NT2/D1 (cell line): ENCODE data around the gene MEGF10.

Experiments
- DNase-seq: peaks from one replicate; pipeline ENCODE4 v3.0.0-alpha.2; 2011; ENCODE audit warnings: low read depth, low spot score
- H3K27me3 ChIP-seq: 2 replicates; pipeline ENCODE4 v1.6.0; 2011; ENCODE audit warnings: mild to moderate bottlenecking; ENCODE audit not compliant: insufficient read length, insufficient read depth
- H3K36me3 ChIP-seq: 2 replicates; pipeline ENCODE4 v1.6.1; 2011; ENCODE audit warnings: mild to moderate bottlenecking, low read length, mixed read lengths; ENCODE audit not compliant: insufficient read depth, insufficient read length
- H3K4me1 ChIP-seq: 2 replicates; pipeline ENCODE4 v1.5.1; 2011; ENCODE audit not compliant: insufficient read depth, insufficient read length
- H3K4me3 ChIP-seq: 2 replicates; pipeline ENCODE4 v1.5.1; 2011; ENCODE audit warnings: low read depth; ENCODE audit not compliant: insufficient read length
- H3K9ac ChIP-seq: 2 replicates; pipeline ENCODE4 v1.6.0; 2011; ENCODE audit warnings: low read depth; ENCODE audit not compliant: insufficient read length
- H3K9me3 ChIP-seq: 2 replicates; pipeline ENCODE4 v1.5.1; 2011; ENCODE audit warnings: mild to moderate bottlenecking, low read length; ENCODE audit not compliant: insufficient read depth
- SUZ12 ChIP-seq: IDR thresholded peaks from 2 replicates; pipeline ENCODE4 v1.6.1; 2011; ENCODE audit not compliant: insufficient read length, insufficient read depth; ENCODE audit errors: extremely low read depth
- YY1 ChIP-seq: IDR thresholded peaks from 2 replicates; pipeline ENCODE4 v1.6.1; 2011; ENCODE audit not compliant: insufficient read length, insufficient read depth
- ZNF274 ChIP-seq: IDR thresholded peaks from 2 replicates; pipeline ENCODE4 v1.6.1; 2011; ENCODE audit warnings: mild to moderate bottlenecking, low read depth, low read length

The MEGF10 gene

GRCh38 chr5:127415034-127415433 is 124.4 kb downstream of the MEGF10 start:
- no peak for TF ChIP-seq YY1
- no peak for TF ChIP-seq SUZ12
- no peak for TF ChIP-seq ZNF274
- Histone ChIP-seq H3K36me3 (no peaks in the 10 kb centered on the region), H3K4me3 (no peak overlapping the region), H3K4me1 (no peaks in the 10 kb centered on the region), H3K9me3 (no peaks in the 10 kb centered on the region), H3K9ac (no peak overlapping the region), H3K27me3 (no peaks in the 10 kb centered on the region)
- no peak for DNase-seq

- H3K36me3 ChIP-seq = no peaks in the 10 kb centered on the region
- TF ChIP-seq SUZ12 (no peak), YY1 (no peak), ZNF274 (no peak)
- H3K9me3 ChIP-seq = no peaks in the 10 kb centered on the region
- no peak overlapping the region for H3K4me3 ChIP-seq
- H3K9ac ChIP-seq = no peak overlapping the region
- H3K4me1 ChIP-seq = no peaks in the 10 kb centered on the region
- H3K27me3 ChIP-seq = no peaks in the 10 kb centered on the region
- DNase-seq = no peak
Observed at GRCh38 chr5:127416906-127417305, 126.3 kb downstream of the MEGF10 start.

- H3K9ac ChIP-seq = no peak overlapping the region
- H3K4me1 ChIP-seq = no peaks in the 10 kb centered on the region
- no peak overlapping the region for H3K4me3 ChIP-seq
- no peak for DNase-seq
- no peaks in the 10 kb centered on the region for H3K9me3 ChIP-seq
- TF ChIP-seq ZNF274 (no peak), YY1 (no peak), SUZ12 (no peak)
- no peaks in the 10 kb centered on the region for H3K27me3 ChIP-seq
- H3K36me3 ChIP-seq = no peaks in the 10 kb centered on the region
Observed at GRCh38 chr5:127417528-127417927, 126.9 kb downstream of the MEGF10 start.

- H3K4me3 ChIP-seq = no peak overlapping the region
- H3K4me1 ChIP-seq = no peaks in the 10 kb centered on the region
- no peak overlapping the region for H3K9ac ChIP-seq
- no peaks in the 10 kb centered on the region for H3K9me3 ChIP-seq
- H3K27me3 ChIP-seq = no peaks in the 10 kb centered on the region
- H3K36me3 ChIP-seq = no peaks in the 10 kb centered on the region
- no peak for TF ChIP-seq YY1
- no peak for TF ChIP-seq ZNF274
- no peak for TF ChIP-seq SUZ12
- no peak for DNase-seq
Observed at GRCh38 chr5:127418367-127418766, 127.8 kb downstream of the MEGF10 start.

GRCh38 chr5:127418974-127419682 is 128.5 kb downstream of the MEGF10 start:
- H3K27me3 ChIP-seq = no peaks in the 10 kb centered on the region
- no peak overlapping the region for H3K9ac ChIP-seq
- H3K4me3 ChIP-seq = no peak overlapping the region
- H3K36me3 ChIP-seq = no peaks in the 10 kb centered on the region
- TF ChIP-seq YY1 (no peak), ZNF274 (no peak), SUZ12 (no peak)
- DNase-seq = no peak
- H3K4me1 ChIP-seq = no peaks in the 10 kb centered on the region
- H3K9me3 ChIP-seq = no peaks in the 10 kb centered on the region

- DNase-seq = no peak
- Histone ChIP-seq H3K36me3 (no peaks in the 10 kb centered on the region), H3K9me3 (peaks cover 3% of the 10 kb centered on the region; the same call in 1 of the 2 replicates), H3K4me1 (no peaks in the 10 kb centered on the region), H3K4me3 (no peak overlapping the region), H3K9ac (no peak overlapping the region), H3K27me3 (no peaks in the 10 kb centered on the region)
- TF ChIP-seq ZNF274 = no peak
- TF ChIP-seq SUZ12 = no peak
- no peak for TF ChIP-seq YY1
Observed at GRCh38 chr5:127419683-127420257, 129.2 kb downstream of the MEGF10 start.

- Histone ChIP-seq H3K9me3 (peaks cover 8% of the 10 kb centered on the region; the same call in 1 of the 2 replicates), H3K9ac (no peak overlapping the region), H3K27me3 (no peaks in the 10 kb centered on the region), H3K4me3 (no peak overlapping the region), H3K36me3 (no peaks in the 10 kb centered on the region), H3K4me1 (no peaks in the 10 kb centered on the region)
- no peak for TF ChIP-seq SUZ12
- no peak for TF ChIP-seq YY1
- no peak for TF ChIP-seq ZNF274
- DNase-seq = no peak
Observed at GRCh38 chr5:127420758-127421157, 130.2 kb downstream of the MEGF10 start.
